Measurements from ENCODE around the gene TPX2.

TPX2 gene

GRCh38 chr20:31719644-31720485, 19.2 kb upstream of the TPX2 start:
- peak overlapping the region; percentile 100 for H3K27ac ChIP-seq
- no peak for TF ChIP-seq CTCF (conservative IDR thresholded peaks at IDR 0.05)

- peak overlapping the region; percentile 100 for H3K27ac ChIP-seq
- no peak for TF ChIP-seq CTCF (conservative IDR thresholded peaks at IDR 0.05)
Observed at GRCh38 chr20:31720486-31721407, 18.3 kb upstream of the TPX2 start.

GRCh38 chr20:31721408-31722256, 17.5 kb upstream of the TPX2 start:
- peak overlapping the region; percentile 100 for H3K27ac ChIP-seq

DNA sequence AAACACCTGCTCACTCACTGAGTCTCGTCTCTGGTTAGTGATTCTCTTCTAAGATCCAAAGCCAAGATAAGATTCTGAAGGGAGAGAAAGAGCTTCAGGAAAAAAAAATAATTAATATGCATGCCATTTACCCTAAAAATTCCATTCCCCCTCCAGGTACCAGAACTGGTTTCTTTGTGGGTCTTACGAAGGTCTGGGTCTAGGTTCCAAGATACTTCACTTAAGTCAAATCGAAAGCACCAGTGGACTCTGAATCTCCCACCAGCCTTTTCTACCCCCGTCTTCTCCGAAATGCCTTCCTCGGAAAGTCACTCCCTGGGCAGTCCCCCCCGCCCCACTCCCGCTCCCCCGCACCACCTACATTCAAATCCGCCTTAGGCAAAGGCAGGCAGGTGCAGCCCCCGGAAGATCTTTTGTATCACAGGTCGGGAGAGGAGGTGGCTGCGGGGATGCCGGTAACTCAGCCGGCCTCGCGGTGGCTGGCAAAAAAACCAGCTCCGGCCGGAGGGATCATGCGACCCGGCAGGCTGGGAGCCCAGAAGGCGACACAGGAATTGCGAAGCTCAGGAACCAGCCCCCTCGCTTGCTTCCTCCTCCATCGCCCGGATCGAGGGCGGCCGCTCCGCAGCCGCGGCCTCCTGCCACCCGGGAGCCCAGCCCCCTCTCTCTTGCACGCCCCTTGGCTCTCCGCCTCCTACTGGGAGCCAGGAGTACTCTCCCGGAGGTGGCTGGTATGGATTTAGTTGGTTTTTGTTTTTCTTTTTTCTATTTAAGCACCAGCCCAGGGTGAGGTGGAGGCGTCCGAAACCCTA, 16.6 kb upstream of the TPX2 start, which contains the start of gene BCL2L1:
TSS of gene BCL2L1 (minus strand) at position 612 of the 812 bp plus-strand sequence. CDS start 650 bp downstream, outside the sequence.
- H3K27ac ChIP-seq = peak within 1 kb of the TSS; percentile 100
- TF ChIP-seq CTCF (conservative IDR thresholded peaks at IDR 0.05) = peak; percentile 78

More at GRCh38 chr20:31721408-31722256, 17.5 kb upstream of the TPX2 start:
- no peak for TF ChIP-seq CTCF (conservative IDR thresholded peaks at IDR 0.05)

- H3K27ac ChIP-seq = peak overlapping the region; percentile 100
- TF ChIP-seq CTCF (conservative IDR thresholded peaks at IDR 0.05) = no peak
Observed at GRCh38 chr20:31723069-31723318, 16.1 kb upstream of the TPX2 start.

GRCh38 chr20:31723319-31724078, 15.6 kb upstream of the TPX2 start:
- H3K27ac ChIP-seq = peak overlapping the region; percentile 100
- TF ChIP-seq CTCF (conservative IDR thresholded peaks at IDR 0.05) = peak; percentile 99
